HL-60 (cell line): ENCODE measurements around the gene TPRN.

Source experiments
- DNase-seq, 2 experiments: peaks; one replicate each; pipeline ENCODE4 v3.0.0-alpha.2; 2010 to 2020; ENCODE audit warnings: low read depth in 1 of 2, low spot score in 1 of 2
- H3K27ac ChIP-seq: fragments of 250-450 bp; sonication (Bioruptor Pico); replicated peaks from 2 replicates; pipeline ENCODE4 v1.5.1; 2020; ENCODE audit warnings: mild to moderate bottlenecking, moderate library complexity
- H3K27me3 ChIP-seq: fragments of 250-450 bp; sonication (Bioruptor Pico); 2 replicates; pipeline ENCODE4 v1.5.1; 2021; ENCODE audit warnings: mild to moderate bottlenecking, moderate library complexity; ENCODE audit not compliant: insufficient read depth, poor library complexity, severe bottlenecking
- H3K4me3 ChIP-seq: replicated peaks from 2 replicates; pipeline ENCODE4 v1.5.1; 2011; ENCODE audit warnings: mild to moderate bottlenecking, control low read depth, low read length; ENCODE audit not compliant: insufficient read depth
- CTCF ChIP-seq: IDR thresholded peaks from one replicate; pipeline ENCODE4 v1.5.1; 2011; ENCODE audit warnings: low read length, control low read depth, inconsistent platforms; ENCODE audit not compliant: insufficient read depth
- GABPA ChIP-seq: IDR thresholded peaks from 2 replicates; pipeline ENCODE4 v1.6.1; 2012; ENCODE audit warnings: low read depth
- POLR2AphosphoS5 ChIP-seq: IDR thresholded peaks from 2 replicates; pipeline ENCODE4 v1.6.1; 2012; ENCODE audit warnings: low read depth
- REST ChIP-seq: IDR thresholded peaks from 2 replicates; pipeline ENCODE4 v1.6.1; 2012; ENCODE audit warnings: low read depth; ENCODE audit not compliant: insufficient replicate concordance
- SPI1 ChIP-seq: IDR thresholded peaks from 2 replicates; pipeline ENCODE4 v1.6.1; 2012; ENCODE audit warnings: low read depth, mild to moderate bottlenecking, borderline replicate concordance
- long read RNA-seq: library from polyadenylated mRNA; unstranded; transcript quantifications from one replicate; pipeline ENCODE4 v2.0.0, GENCODE V29; 2020

TPRN gene, protein sequence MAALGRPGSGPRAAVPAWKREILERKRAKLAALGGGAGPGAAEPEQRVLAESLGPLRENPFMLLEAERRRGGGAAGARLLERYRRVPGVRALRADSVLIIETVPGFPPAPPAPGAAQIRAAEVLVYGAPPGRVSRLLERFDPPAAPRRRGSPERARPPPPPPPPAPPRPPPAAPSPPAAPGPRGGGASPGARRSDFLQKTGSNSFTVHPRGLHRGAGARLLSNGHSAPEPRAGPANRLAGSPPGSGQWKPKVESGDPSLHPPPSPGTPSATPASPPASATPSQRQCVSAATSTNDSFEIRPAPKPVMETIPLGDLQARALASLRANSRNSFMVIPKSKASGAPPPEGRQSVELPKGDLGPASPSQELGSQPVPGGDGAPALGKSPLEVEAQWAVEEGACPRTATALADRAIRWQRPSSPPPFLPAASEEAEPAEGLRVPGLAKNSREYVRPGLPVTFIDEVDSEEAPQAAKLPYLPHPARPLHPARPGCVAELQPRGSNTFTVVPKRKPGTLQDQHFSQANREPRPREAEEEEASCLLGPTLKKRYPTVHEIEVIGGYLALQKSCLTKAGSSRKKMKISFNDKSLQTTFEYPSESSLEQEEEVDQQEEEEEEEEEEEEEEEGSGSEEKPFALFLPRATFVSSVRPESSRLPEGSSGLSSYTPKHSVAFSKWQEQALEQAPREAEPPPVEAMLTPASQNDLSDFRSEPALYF
- long read RNA-seq, transcript TPRN-202 (4 exons, 2,661 nt) = major isoform, 6 of 6 reads
- long read RNA-seq, partial matches to known transcripts = 0 of 6 reads
- long read RNA-seq, other reads (novel, unspliced or antisense) = 0 of 6 reads

GRCh38 chr9:137200311-137201204, at the start of gene TPRN:
TPRN (minus strand) TSS chr9:137200741; CDS start chr9:137200711, 30 bp downstream.
- no peaks in the 10 kb centered on the region for H3K27me3 ChIP-seq
- peak within 1 kb of the TSS; percentile 62 for H3K4me3 ChIP-seq
- TF ChIP-seq GABPA (no peak; the same call in 1 of the 2 replicates), SPI1 (peak; percentile 66), POLR2AphosphoS5 (peak; percentile 74)
- peak; percentile 100 for DNase-seq
- H3K27ac ChIP-seq = peak within 1 kb of the TSS; percentile 74

GRCh38 chr9:137247916-137248175, 47.3 kb upstream of the TPRN start:
- Histone ChIP-seq H3K4me3 (no peak overlapping the region), H3K27me3 (no peaks in the 10 kb centered on the region), H3K27ac (no peak overlapping the region)
- TF ChIP-seq REST (no peak), CTCF (no peak), POLR2AphosphoS5 (no peak), SPI1 (no peak), GABPA (no peak)
- DNase-seq = no peak

- no peak for TF ChIP-seq REST
- TF ChIP-seq POLR2AphosphoS5 = no peak
- no peak for TF ChIP-seq SPI1
- TF ChIP-seq CTCF = no peak
- no peak for TF ChIP-seq GABPA
- Histone ChIP-seq H3K27ac (no peak overlapping the region), H3K27me3 (no peaks in the 10 kb centered on the region), H3K4me3 (no peak overlapping the region)
- no peak for DNase-seq
Measured at GRCh38 chr9:137247135-137247915, 46.8 kb upstream of the TPRN start.
